Stimulated activated naive CD8-positive, alpha-beta T cell treated with anti-CD3 and anti-CD28 coated beads, Interleukin-15, amount 100 ng/mL, for 72 hours (primary cell): ENCODE data around the gene XRN2.
"Not testable (repeated sequence)": the region's sequence is repeated elsewhere in the genome, so short reads cannot be mapped to it uniquely, and the experiment has no call there.

Experiments
- ATAC-seq: fragments of 150-1000 bp; cut with Tn5 transposase; 2 replicates; pipeline ENCODE4 v1.10.0; 2021; ENCODE audit warnings: mild to moderate bottlenecking, moderate library complexity
- DNase-seq, 2 donors: peaks; one replicate each; pipeline ENCODE4 v3.0.0; 2021 to 2022
- H3K27ac Mint-ChIP-seq, 2 donors: one replicate each; pipeline ENCODE4 v1.8.0; 2022; ENCODE audit warnings: mild to moderate bottlenecking in 2 of 2, mixed read lengths in 2 of 2, moderate library complexity in 2 of 2
- H3K27me3 Mint-ChIP-seq: one replicate; pipeline ENCODE4 v1.8.0; 2022; ENCODE audit warnings: mixed read lengths
- H3K4me1 Mint-ChIP-seq: one replicate; pipeline ENCODE4 v1.8.0; 2022; ENCODE audit warnings: mild to moderate bottlenecking, mixed read lengths
- H3K4me3 Mint-ChIP-seq, 2 donors: one replicate each; pipeline ENCODE4 v1.8.0; 2022; ENCODE audit warnings: mild to moderate bottlenecking in 2 of 2, mixed read lengths in 2 of 2, moderate library complexity in 1 of 2
- H3K9me3 Mint-ChIP-seq, 2 donors: one replicate each; pipeline ENCODE4 v1.8.0; 2022; ENCODE audit warnings: mixed read lengths in 2 of 2

XRN2 gene

GRCh38 chr20:21355981-21356380 lies 52.9 kb downstream of the XRN2 start:
- H3K27ac Mint-ChIP-seq = no peak overlapping the region
- no peak for ATAC-seq
- H3K4me1 Mint-ChIP-seq = peaks cover 11% of the 10 kb centered on the region
- DNase-seq = no peak
- no peak overlapping the region for H3K4me3 Mint-ChIP-seq
- H3K9me3 Mint-ChIP-seq = no peaks in the 10 kb centered on the region
- no peaks in the 10 kb centered on the region for H3K27me3 Mint-ChIP-seq

GRCh38 chr20:21356386-21356785 lies 53.3 kb downstream of the XRN2 start:
- H3K27me3 Mint-ChIP-seq = no peaks in the 10 kb centered on the region
- peaks cover 11% of the 10 kb centered on the region for H3K4me1 Mint-ChIP-seq
- no peak for DNase-seq
- H3K4me3 Mint-ChIP-seq = no peak overlapping the region
- ATAC-seq = no peak
- H3K27ac Mint-ChIP-seq = no peak overlapping the region
- H3K9me3 Mint-ChIP-seq = no peaks in the 10 kb centered on the region

GRCh38 chr20:21357844-21358243 lies 54.7 kb downstream of the XRN2 start:
- Mint-ChIP-seq H3K27ac (peak overlapping the region; percentile 19 to 61), H3K9me3 (no peaks in the 10 kb centered on the region), H3K4me1 (peaks cover 11% of the 10 kb centered on the region), H3K4me3 (no peak overlapping the region), H3K27me3 (no peaks in the 10 kb centered on the region)
- ATAC-seq (no peak), DNase-seq (no peak)

- no peak for DNase-seq
- no peak for ATAC-seq
Measured at GRCh38 chr20:21358737-21359136, 55.6 kb downstream of the XRN2 start.

GRCh38 chr20:21360705-21361104 lies 57.6 kb downstream of the XRN2 start:
- no peak overlapping the region for H3K4me3 Mint-ChIP-seq
- H3K9me3 Mint-ChIP-seq = no peaks in the 10 kb centered on the region
- DNase-seq (no peak), ATAC-seq (no peak)
- H3K27me3 Mint-ChIP-seq = no peaks in the 10 kb centered on the region
- H3K4me1 Mint-ChIP-seq = peaks cover 11% of the 10 kb centered on the region
- no peak overlapping the region for H3K27ac Mint-ChIP-seq

More at GRCh38 chr20:21358737-21359136, 55.6 kb downstream of the XRN2 start:
- Mint-ChIP-seq H3K9me3 (no peaks in the 10 kb centered on the region), H3K27me3 (no peaks in the 10 kb centered on the region), H3K4me1 (peaks cover 11% of the 10 kb centered on the region), H3K27ac (no peak overlapping the region), H3K4me3 (no peak overlapping the region)

- H3K4me3 Mint-ChIP-seq = no peak overlapping the region
- H3K27ac Mint-ChIP-seq = peak overlapping the region in 1 of 2 donors; percentile 27
- ATAC-seq (no peak), DNase-seq (no peak)
- no peaks in the 10 kb centered on the region for H3K27me3 Mint-ChIP-seq
- H3K9me3 Mint-ChIP-seq = no peaks in the 10 kb centered on the region
- peaks cover 11% of the 10 kb centered on the region for H3K4me1 Mint-ChIP-seq
Measured at GRCh38 chr20:21361266-21361665, 58.1 kb downstream of the XRN2 start.

- Mint-ChIP-seq H3K4me1 (peaks cover 11% of the 10 kb centered on the region), H3K4me3 (no peak overlapping the region), H3K9me3 (no peaks in the 10 kb centered on the region), H3K27me3 (no peaks in the 10 kb centered on the region), H3K27ac (no peak overlapping the region)
- ATAC-seq (no peak), DNase-seq (no peak)
Measured at GRCh38 chr20:21364413-21364812, 61.3 kb downstream of the XRN2 start.

- Mint-ChIP-seq H3K27ac (no peak overlapping the region), H3K4me1 (peaks cover under 1% of the 10 kb centered on the region), H3K9me3 (no peaks in the 10 kb centered on the region), H3K27me3 (no peaks in the 10 kb centered on the region), H3K4me3 (no peak overlapping the region)
- DNase-seq = no peak
- ATAC-seq = no peak
Measured at GRCh38 chr20:21365771-21366170, 62.6 kb downstream of the XRN2 start.

GRCh38 chr20:21366273-21366672 lies 63.1 kb downstream of the XRN2 start:
- H3K27ac Mint-ChIP-seq, DNase-seq, H3K4me3 Mint-ChIP-seq, H3K27me3 Mint-ChIP-seq, H3K4me1 Mint-ChIP-seq, ATAC-seq, H3K9me3 Mint-ChIP-seq: not testable (repeated sequence)

GRCh38 chr20:21368791-21369190 lies 65.7 kb downstream of the XRN2 start:
- peak overlapping the region in 1 of 2 donors; percentile 2 for H3K27ac Mint-ChIP-seq
- no peak for ATAC-seq

GRCh38 chr20:21371193-21371592 lies 68.1 kb downstream of the XRN2 start:
- Mint-ChIP-seq H3K9me3 (no peaks in the 10 kb centered on the region), H3K27ac (no peak overlapping the region), H3K27me3 (no peaks in the 10 kb centered on the region), H3K4me3 (no peak overlapping the region), H3K4me1 (peaks cover 5% of the 10 kb centered on the region)
- ATAC-seq = no peak
- no peak for DNase-seq

More at GRCh38 chr20:21368791-21369190, 65.7 kb downstream of the XRN2 start:
- H3K9me3 Mint-ChIP-seq = no peaks in the 10 kb centered on the region
- no peak for DNase-seq
- no peaks in the 10 kb centered on the region for H3K27me3 Mint-ChIP-seq
- peaks cover 5% of the 10 kb centered on the region for H3K4me1 Mint-ChIP-seq
- no peak overlapping the region for H3K4me3 Mint-ChIP-seq

- DNase-seq (no peak), ATAC-seq (no peak)
- H3K4me3 Mint-ChIP-seq = no peak overlapping the region
- no peaks in the 10 kb centered on the region for H3K9me3 Mint-ChIP-seq
- no peaks in the 10 kb centered on the region for H3K27me3 Mint-ChIP-seq
- no peak overlapping the region for H3K27ac Mint-ChIP-seq
- H3K4me1 Mint-ChIP-seq = peaks cover 5% of the 10 kb centered on the region
Measured at GRCh38 chr20:21372016-21372415, 68.9 kb downstream of the XRN2 start.

- Mint-ChIP-seq H3K27ac (peak overlapping the region in 1 of 2 donors; percentile 19), H3K9me3 (no peaks in the 10 kb centered on the region), H3K4me1 (peaks cover 5% of the 10 kb centered on the region), H3K27me3 (no peaks in the 10 kb centered on the region), H3K4me3 (no peak overlapping the region)
- no peak for ATAC-seq
- no peak for DNase-seq
Measured at GRCh38 chr20:21373436-21373835, 70.3 kb downstream of the XRN2 start.

- H3K9me3 Mint-ChIP-seq = no peaks in the 10 kb centered on the region
- DNase-seq (no peak), ATAC-seq (no peak)
- H3K4me1 Mint-ChIP-seq = peaks cover 5% of the 10 kb centered on the region
- H3K4me3 Mint-ChIP-seq = no peak overlapping the region
- peak overlapping the region in 1 of 2 donors; percentile 40 for H3K27ac Mint-ChIP-seq
- no peaks in the 10 kb centered on the region for H3K27me3 Mint-ChIP-seq
Measured at GRCh38 chr20:21376626-21377025, 73.5 kb downstream of the XRN2 start.

GRCh38 chr20:21377701-21378100 lies 74.6 kb downstream of the XRN2 start:
- Mint-ChIP-seq H3K4me1 (peaks cover 5% of the 10 kb centered on the region), H3K27ac (no peak overlapping the region), H3K9me3 (no peaks in the 10 kb centered on the region), H3K4me3 (no peak overlapping the region), H3K27me3 (no peaks in the 10 kb centered on the region)
- DNase-seq (no peak), ATAC-seq (no peak)

GRCh38 chr20:21378259-21378658 lies 75.1 kb downstream of the XRN2 start:
- DNase-seq (no peak), ATAC-seq (no peak)
- Mint-ChIP-seq H3K4me3 (no peak overlapping the region), H3K9me3 (no peaks in the 10 kb centered on the region), H3K27me3 (no peaks in the 10 kb centered on the region), H3K4me1 (peaks cover 5% of the 10 kb centered on the region), H3K27ac (no peak overlapping the region)

- DNase-seq (no peak), ATAC-seq (no peak)
- H3K27me3 Mint-ChIP-seq = no peaks in the 10 kb centered on the region
- no peak overlapping the region for H3K4me3 Mint-ChIP-seq
- H3K4me1 Mint-ChIP-seq = no peaks in the 10 kb centered on the region
- H3K27ac Mint-ChIP-seq = no peak overlapping the region
- H3K9me3 Mint-ChIP-seq = no peaks in the 10 kb centered on the region
Measured at GRCh38 chr20:21380711-21381110, 77.6 kb downstream of the XRN2 start.
